Spleen (tissue), 11 donors: ENCODE results near the gene NUMB. TPM values are rescaled to one million over a fixed set of nuclear protein-coding genes. Genes with fewer than 3 reads are reported as not detected.
"Not testable (repeated sequence)": the region's sequence is repeated elsewhere in the genome, so short reads cannot be mapped to it uniquely, and the experiment has no call there.

Source experiments
- DNase-seq: peaks from one replicate; pipeline ENCODE4 v3.0.0-alpha.2; 2020
- H3K27ac ChIP-seq, 8 donors: fragments of 200-600 bp; sonication (generic) in 7 of 8; 1 replicate in 4 of 8; 2 replicates in 4 of 8; pipeline versions ENCODE4 v1.5.0 to v1.8.0; 2016 to 2021; ENCODE audit warnings: inconsistent platforms in 4 of 8, mild to moderate bottlenecking in 4 of 8, moderate library complexity in 1 of 8
- H3K27me3 ChIP-seq, 7 donors: fragments of 200-600 bp; sonication (generic) in 6 of 7; replicated peaks in 1 of 7; 1 replicate in 4 of 7; 2 replicates in 3 of 7; pipeline versions ENCODE4 v1.5.0 to v1.8.0; 2016 to 2021; ENCODE audit warnings: inconsistent platforms in 3 of 7, mild to moderate bottlenecking in 1 of 7
- H3K36me3 ChIP-seq, 6 donors: fragments of 200-600 bp; sonication (generic) in 5 of 6; 1 replicate in 4 of 6; 2 replicates in 2 of 6; pipeline versions ENCODE4 v1.5.0 to v1.8.0; 2016 to 2021; ENCODE audit warnings: inconsistent platforms in 2 of 6
- H3K4me1 ChIP-seq, 6 donors: fragments of 200-600 bp; sonication (generic) in 5 of 6; 1 replicate in 3 of 6; 2 replicates in 3 of 6; pipeline versions ENCODE4 v1.5.0 to v1.8.0; 2016 to 2021; ENCODE audit warnings: inconsistent platforms in 3 of 6
- H3K4me3 ChIP-seq, 8 donors: fragments of 200-600 bp; sonication (generic) in 7 of 8; 1 replicate in 4 of 8; 2 replicates in 4 of 8; pipeline versions ENCODE4 v1.5.0 to v1.8.0; 2016 to 2021; ENCODE audit warnings: inconsistent platforms in 4 of 8, mild to moderate bottlenecking in 4 of 8, moderate library complexity in 2 of 8
- H3K9me3 ChIP-seq, 8 donors: fragments of 200-600 bp; sonication (generic) in 7 of 8; 1 replicate in 4 of 8; 2 replicates in 4 of 8; pipeline versions ENCODE4 v1.5.0 to v1.8.0; 2016 to 2021; ENCODE audit warnings: inconsistent platforms in 4 of 8
- POLR2A ChIP-seq, 3 donors: fragments of 450-650 bp; IDR thresholded peaks; one replicate each; pipeline ENCODE4 v1.5.1; 2017; ENCODE audit warnings: antibody characterized with exemption in 3 of 3, mild to moderate bottlenecking in 1 of 3
- POLR2AphosphoS5 ChIP-seq, 3 donors: sonication (generic); formaldehyde crosslinking; IDR thresholded peaks; one replicate each; pipeline ENCODE4 v1.5.1; 2017; ENCODE audit warnings: antibody characterized with exemption in 3 of 3
- WGBS, 5 donors: extraction: QIAGEN DNeasy Blood & Tissue Kit in 3 of 5; methylation state at CpG; one replicate each; pipeline versions ENCODE4 v1.1.5 to v1.1.7; 2013 to 2018; 5-methylcytosine and 5-hydroxymethylcytosine counted together
- intact Hi-C: fragments of 100-400 bp; cut with DNase I; formaldehyde crosslinking; loops from one replicate; pipeline ENCODE4 v1.15.0; 2023; ENCODE audit warnings: low total_unique reads
- polyA plus RNA-seq, 3 donors: library from polyadenylated mRNA; stranded (reverse); fragments of 200-250 nt; gene quantifications; one replicate each; pipeline ENCODE4 v1.2.1, GENCODE V29; 2013
- total RNA-seq, 7 donors: library from RNA; depleted of rRNA in 3 of 7; stranded (reverse); fragments of >200 nt in 3 of 7; fragmentation: NEBNext Ultra II Directional in 4 of 7; extraction: Animal tissue kit (Norgen Biotek cat#: 25700) in 4 of 7; gene quantifications; one replicate each; pipeline versions ENCODE4 v1.1.0 to v1.2.1, GENCODE V29; 2016 to 2021
- TF ChIP-seq, protein P1 (sequence below), 11 experiments: fragments of 200-600 bp in 7 of 11; fragments of 450-650 bp in 4 of 11; sonication (generic) in 4 of 11; IDR thresholded peaks in 8 of 11; conservative IDR thresholded peaks in 3 of 11; 1 replicate in 7 of 11; 2 replicates in 4 of 11; pipeline versions ENCODE4 v1.4.0 to v1.8.0; 2016 to 2021; ENCODE audit warnings: antibody characterized with exemption in 11 of 11, inconsistent platforms in 4 of 11, mild to moderate bottlenecking in 1 of 11
- donor health status: healthy with polysubstance abuse.
- donor health status: DM: no; HTN: no; CAD: no; lungs with moderate emphysema.
- donor health status: DM: no; HTN: no; CAD: no.
- donor health status: Bipolar disorder and iron deficiency.
- donor health status: healthy.
- donor health status: DM: no; HTN: no; CAD: no.
- donor health status: DM: yes; HTN: yes; CAD: no.

Gene NUMB
- total and polyA plus RNA-seq, 10 donors: 19.8 to 165 (median 92.9) TPM

DNA sequence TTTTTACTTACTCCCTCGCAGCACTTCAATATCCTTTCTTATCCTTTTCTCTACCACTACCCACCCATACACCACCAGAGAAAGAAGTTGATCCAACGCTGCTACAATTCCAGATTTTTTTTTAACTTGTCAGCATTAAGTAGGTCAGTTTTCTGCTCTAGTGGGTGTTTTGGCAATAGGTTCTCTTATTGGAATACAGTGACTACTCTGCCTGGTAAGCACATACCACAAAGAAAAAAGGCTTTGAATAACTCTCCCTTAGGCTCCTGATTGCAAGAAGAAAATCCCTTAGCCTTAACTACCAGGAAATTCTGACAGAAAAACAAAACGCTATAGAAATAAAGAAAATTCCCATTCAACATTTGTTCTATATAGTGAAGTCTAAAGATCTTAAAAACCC lies 72.0 kb downstream of the NUMB start:
- Histone ChIP-seq H3K4me1 (peaks cover 0 to 27% (median 10%) of the 10 kb centered on the region in 6 donors), H3K9me3 (peaks cover 3 to 25% (median 22%) of the 10 kb centered on the region in 8 donors), H3K4me3 (no peak overlapping the region), H3K27me3 (no peaks in the 10 kb centered on the region), H3K36me3 (peaks cover 0 to 31% (median 0%) of the 10 kb centered on the region in 6 donors), H3K27ac (no peak overlapping the region)
- intact Hi-C loops: no loop called here
- no peak for DNase-seq
- TF ChIP-seq POLR2AphosphoS5 (IDR thresholded peaks at IDR 0.05) (no peak), POLR2A (IDR thresholded peaks at IDR 0.05) (no peak)
- TF ChIP-seq, protein P1, sequence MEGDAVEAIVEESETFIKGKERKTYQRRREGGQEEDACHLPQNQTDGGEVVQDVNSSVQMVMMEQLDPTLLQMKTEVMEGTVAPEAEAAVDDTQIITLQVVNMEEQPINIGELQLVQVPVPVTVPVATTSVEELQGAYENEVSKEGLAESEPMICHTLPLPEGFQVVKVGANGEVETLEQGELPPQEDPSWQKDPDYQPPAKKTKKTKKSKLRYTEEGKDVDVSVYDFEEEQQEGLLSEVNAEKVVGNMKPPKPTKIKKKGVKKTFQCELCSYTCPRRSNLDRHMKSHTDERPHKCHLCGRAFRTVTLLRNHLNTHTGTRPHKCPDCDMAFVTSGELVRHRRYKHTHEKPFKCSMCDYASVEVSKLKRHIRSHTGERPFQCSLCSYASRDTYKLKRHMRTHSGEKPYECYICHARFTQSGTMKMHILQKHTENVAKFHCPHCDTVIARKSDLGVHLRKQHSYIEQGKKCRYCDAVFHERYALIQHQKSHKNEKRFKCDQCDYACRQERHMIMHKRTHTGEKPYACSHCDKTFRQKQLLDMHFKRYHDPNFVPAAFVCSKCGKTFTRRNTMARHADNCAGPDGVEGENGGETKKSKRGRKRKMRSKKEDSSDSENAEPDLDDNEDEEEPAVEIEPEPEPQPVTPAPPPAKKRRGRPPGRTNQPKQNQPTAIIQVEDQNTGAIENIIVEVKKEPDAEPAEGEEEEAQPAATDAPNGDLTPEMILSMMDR (IDR thresholded peaks at IDR 0.05 in 8 of 11, conservative IDR thresholded peaks at IDR 0.05 in 3 of 11): no peak
- WGBS, 5 donors: 89 to 96% (median 95%) methylated on average over 3 of the region's 3 CpGs

DNA sequence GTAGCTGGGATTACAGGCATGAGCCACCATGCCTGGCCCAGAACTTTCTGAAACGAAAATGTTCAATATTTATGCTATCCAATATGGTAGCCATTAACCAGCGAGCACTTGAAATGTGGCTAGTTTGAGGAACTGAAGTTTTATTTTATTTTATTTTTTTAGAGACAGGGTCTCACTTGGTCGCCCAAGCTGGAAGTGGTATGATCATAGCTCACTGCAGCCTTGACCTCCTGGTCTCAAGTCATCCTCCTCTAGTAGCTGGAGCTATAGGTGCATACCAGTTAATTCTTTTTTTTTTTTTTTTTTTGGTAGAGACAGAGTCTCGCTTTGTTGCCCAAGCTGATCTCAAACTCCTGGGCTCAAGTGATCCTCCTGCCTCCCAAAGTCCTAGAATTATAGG lies 73.3 kb downstream of the NUMB start:
- intact Hi-C loops, DNase-seq, H3K27me3 ChIP-seq, H3K4me3 ChIP-seq, H3K27ac ChIP-seq: not testable (repeated sequence)
- Histone ChIP-seq H3K4me1 (peaks cover 0 to 27% (median 11%) of the 10 kb centered on the region in 6 donors), H3K36me3 (peaks cover 0 to 34% (median 0%) of the 10 kb centered on the region in 6 donors), H3K9me3 (peaks cover 3 to 25% (median 22%) of the 10 kb centered on the region in 8 donors)
- WGBS, 5 donors: 69 to 89% (median 82%) methylated on average over 3 to 4 of the region's 4 CpGs

DNA sequence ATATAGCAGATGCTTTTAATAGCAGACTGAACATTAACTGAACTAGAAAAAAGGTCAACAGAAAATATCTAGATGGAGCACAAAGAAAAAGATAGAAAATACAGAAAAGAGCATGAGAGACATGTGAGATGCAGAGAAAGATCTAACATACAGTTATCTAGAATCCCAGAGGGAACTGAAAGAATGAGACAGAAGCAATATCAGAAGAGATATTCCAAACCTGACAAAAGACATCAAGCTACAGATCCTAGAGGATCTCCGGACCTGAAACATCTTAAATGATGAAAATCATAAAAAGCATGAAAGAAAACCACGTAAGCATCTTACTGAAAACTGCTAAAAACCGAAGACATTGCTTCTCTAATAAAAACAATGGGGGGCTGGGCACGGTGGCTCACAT lies 75.0 kb downstream of the NUMB start:
- peaks cover 0 to 23% (median 11%) of the 10 kb centered on the region in 6 donors for H3K4me1 ChIP-seq
- WGBS, 5 donors: 83 to 99% (median 96%) methylated on average over 4 of the region's 4 CpGs
- TF ChIP-seq, protein P1 (IDR thresholded peaks at IDR 0.05 in 8 of 11, conservative IDR thresholded peaks at IDR 0.05 in 3 of 11): no peak
- TF ChIP-seq POLR2A (IDR thresholded peaks at IDR 0.05): no peak
- TF ChIP-seq POLR2AphosphoS5 (IDR thresholded peaks at IDR 0.05): no peak

DNA sequence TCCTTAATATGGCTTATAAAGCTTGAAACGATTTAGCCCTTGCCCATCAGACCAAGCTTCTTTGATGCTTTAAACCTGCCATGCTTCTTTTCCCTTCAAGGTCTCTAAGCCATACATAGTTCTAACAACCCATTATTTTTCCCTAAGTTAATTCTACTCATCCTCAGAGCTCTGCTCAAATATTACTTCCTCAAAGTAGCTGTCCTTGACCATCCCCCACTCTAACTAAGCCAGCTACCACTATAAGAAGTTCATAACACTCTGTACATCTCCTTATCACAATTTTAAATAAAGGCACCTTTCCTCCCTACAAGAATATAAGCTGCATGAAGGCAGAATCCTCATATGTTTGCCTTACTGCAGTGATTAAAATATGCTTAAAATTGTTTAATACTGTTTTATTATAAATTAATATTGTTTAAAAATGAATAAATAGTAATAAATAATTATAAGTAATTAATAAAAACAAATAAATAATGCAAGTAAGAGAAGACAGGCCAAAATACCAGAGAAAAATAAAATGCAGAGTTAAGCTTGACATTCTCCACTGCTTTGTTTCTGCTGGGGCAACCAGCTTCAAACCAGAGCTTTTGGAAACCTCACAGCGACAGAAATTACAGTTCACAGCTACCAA lies 76.8 kb downstream of the NUMB start:
- TF ChIP-seq, protein P1 (IDR thresholded peaks at IDR 0.05 in 8 of 11, conservative IDR thresholded peaks at IDR 0.05 in 3 of 11): no peak
- TF ChIP-seq POLR2A (IDR thresholded peaks at IDR 0.05): no peak
- TF ChIP-seq POLR2AphosphoS5 (IDR thresholded peaks at IDR 0.05): no peak
- Histone ChIP-seq H3K36me3 (peaks cover 0 to 34% (median 0%) of the 10 kb centered on the region in 6 donors), H3K27me3 (no peaks in the 10 kb centered on the region), H3K27ac (no peak overlapping the region), H3K9me3 (peaks cover 3 to 25% (median 22%) of the 10 kb centered on the region in 8 donors), H3K4me1 (peaks cover 0 to 19% (median 9%) of the 10 kb centered on the region in 6 donors), H3K4me3 (no peak overlapping the region)
- 86 to 98% (median 94%) methylated on average over 2 of the region's 2 CpGs for WGBS, 5 donors
- intact Hi-C loops: no loop called here
- DNase-seq: no peak

More for the DNA sequence above, 75.0 kb downstream of the NUMB start:
- no peak for DNase-seq
- no peak overlapping the region for H3K4me3 ChIP-seq
- H3K36me3 ChIP-seq: peaks cover 0 to 34% (median 0%) of the 10 kb centered on the region in 6 donors
- H3K9me3 ChIP-seq: peaks cover 3 to 25% (median 22%) of the 10 kb centered on the region in 8 donors
- H3K27me3 ChIP-seq: no peaks in the 10 kb centered on the region
- H3K27ac ChIP-seq: no peak overlapping the region
- intact Hi-C loops: no loop called here
